Thyroid gland (tissue), 4 donors: ENCODE data around the gene ADRB1. TPM values are rescaled to one million over a fixed set of nuclear protein-coding genes. Genes with fewer than 3 reads are reported as not detected.

ENCODE experiments used
- DNase-seq, 2 donors: peaks; one replicate each; pipeline ENCODE4 v3.0.0-alpha.2; 2019
- H3K27ac ChIP-seq, 3 donors: fragments of 200-600 bp; sonication (generic); 1 replicate in 2 of 3; 2 replicates in 1 of 3; pipeline ENCODE4 v1.5.1; 2016 to 2019; ENCODE audit warnings: mild to moderate bottlenecking in 1 of 3, moderate library complexity in 1 of 3
- H3K27me3 ChIP-seq: fragments of 200-600 bp; sonication (generic); one replicate; pipeline ENCODE4 v1.5.1; 2019
- H3K36me3 ChIP-seq, 2 donors: fragments of 200-600 bp; sonication (generic); one replicate each; pipeline ENCODE4 v1.5.1; 2016 to 2019
- H3K4me1 ChIP-seq, 2 donors: fragments of 200-600 bp; sonication (generic); one replicate each; pipeline ENCODE4 v1.5.1; 2017 to 2019
- H3K4me3 ChIP-seq, 3 donors: fragments of 200-600 bp; sonication (generic); replicated peaks in 1 of 3; 1 replicate in 2 of 3; 2 replicates in 1 of 3; pipeline ENCODE4 v1.5.1; 2016; ENCODE audit warnings: mild to moderate bottlenecking in 1 of 3
- H3K9me3 ChIP-seq: fragments of 200-600 bp; sonication (generic); one replicate; pipeline ENCODE4 v1.5.1; 2017
- CTCF ChIP-seq, 6 experiments: fragments of 200-600 bp in 3 of 6; fragments of 450-650 bp in 3 of 6; sonication (generic) in 3 of 6; IDR thresholded peaks; one replicate each; pipeline ENCODE4 v1.5.1; 2016 to 2019; ENCODE audit warnings: antibody characterized with exemption in 6 of 6, mild to moderate bottlenecking in 2 of 6, inconsistent platforms in 1 of 6, moderate library complexity in 1 of 6
- POLR2A ChIP-seq, 2 donors: fragments of 450-650 bp; IDR thresholded peaks; one replicate each; pipeline ENCODE4 v1.6.1; 2017; ENCODE audit warnings: antibody characterized with exemption in 2 of 2, mild to moderate bottlenecking in 2 of 2, moderate library complexity in 1 of 2
- WGBS, 2 donors: methylation state at CpG; one replicate each; pipeline ENCODE4 v1.1.5; 2017; 5-methylcytosine and 5-hydroxymethylcytosine counted together
- intact Hi-C: fragments of 100-400 bp; cut with DNase I; formaldehyde crosslinking; loops from one replicate; pipeline ENCODE4 v1.15.1; 2023
- total RNA-seq, 4 donors: library from RNA; depleted of rRNA; stranded (reverse); fragments of >200 nt; gene quantifications; one replicate each; pipeline ENCODE4 v1.2.3, GENCODE V29; 2016

The ADRB1 gene
- total RNA-seq, 4 donors from 2014 or later = 0.27 to 1.7 (median 0.95) TPM

GRCh38 chr10:114053946-114054345 lies 10.3 kb downstream of the ADRB1 start:
- H3K4me1 ChIP-seq = no peaks in the 10 kb centered on the region
- DNase-seq = no peak
- no peak overlapping the region for H3K27ac ChIP-seq
- no peaks in the 10 kb centered on the region for H3K36me3 ChIP-seq
- no peaks in the 10 kb centered on the region for H3K9me3 ChIP-seq
- no peak for TF ChIP-seq CTCF (IDR thresholded peaks at IDR 0.05)
- TF ChIP-seq POLR2A (IDR thresholded peaks at IDR 0.05) = no peak
- 64 to 79% methylated on average over 4 of the region's 4 CpGs for WGBS, 2 donors
- H3K4me3 ChIP-seq = no peak overlapping the region
- intact Hi-C loops = no loop called here
- no peaks in the 10 kb centered on the region for H3K27me3 ChIP-seq

DNA sequence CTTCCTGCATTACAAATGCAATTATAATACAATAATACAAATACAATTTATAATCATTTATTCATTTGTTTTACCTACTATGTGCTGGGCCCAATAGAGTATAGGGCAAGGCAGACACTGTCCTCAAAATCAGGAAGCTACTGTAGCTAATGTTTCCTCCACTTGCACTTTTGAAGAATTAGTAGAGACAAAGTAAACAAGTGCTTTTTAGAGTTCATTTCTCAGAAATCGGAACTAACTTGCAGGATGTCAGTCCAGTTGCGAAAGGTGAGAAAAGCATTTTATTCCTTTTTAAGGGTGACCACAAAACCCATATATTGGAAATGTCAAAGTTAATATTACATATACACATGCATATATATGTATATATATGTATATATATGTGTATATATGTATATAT lies 14.2 kb downstream of the ADRB1 start:
- Histone ChIP-seq H3K36me3 (no peaks in the 10 kb centered on the region), H3K27me3 (no peaks in the 10 kb centered on the region), H3K27ac (no peak overlapping the region), H3K9me3 (no peaks in the 10 kb centered on the region), H3K4me3 (no peak overlapping the region), H3K4me1 (no peaks in the 10 kb centered on the region)
- no peak for TF ChIP-seq POLR2A (IDR thresholded peaks at IDR 0.05)
- TF ChIP-seq CTCF (IDR thresholded peaks at IDR 0.05) = no peak
- no peak for DNase-seq
- 74 to 76% methylated on average over 2 of the region's 2 CpGs for WGBS, 2 donors
- intact Hi-C loops = no loop called here

GRCh38 chr10:114058297-114058696 lies 14.6 kb downstream of the ADRB1 start:
- Histone ChIP-seq H3K36me3 (no peaks in the 10 kb centered on the region), H3K9me3 (no peaks in the 10 kb centered on the region), H3K4me3 (no peak overlapping the region), H3K4me1 (no peaks in the 10 kb centered on the region), H3K27me3 (no peaks in the 10 kb centered on the region), H3K27ac (no peak overlapping the region)
- TF ChIP-seq CTCF (IDR thresholded peaks at IDR 0.05) (no peak), POLR2A (IDR thresholded peaks at IDR 0.05) (no peak)
- intact Hi-C loops = no loop called here
- DNase-seq = no peak
- WGBS, 2 donors = 75 to 93% methylated on average over 1 of the region's 1 CpG

- no peaks in the 10 kb centered on the region for H3K9me3 ChIP-seq
- H3K27ac ChIP-seq = no peak overlapping the region
Observed at GRCh38 chr10:114059561-114059960, 15.9 kb downstream of the ADRB1 start.

GRCh38 chr10:114060456-114060855 lies 16.8 kb downstream of the ADRB1 start:
- H3K9me3 ChIP-seq = no peaks in the 10 kb centered on the region
- H3K27ac ChIP-seq = no peak overlapping the region
- no peaks in the 10 kb centered on the region for H3K36me3 ChIP-seq
- intact Hi-C loops = no loop called here
- no peaks in the 10 kb centered on the region for H3K27me3 ChIP-seq
- TF ChIP-seq POLR2A (IDR thresholded peaks at IDR 0.05) = no peak
- no peak for DNase-seq
- no peak overlapping the region for H3K4me3 ChIP-seq
- H3K4me1 ChIP-seq = peaks cover 0 to 7% of the 10 kb centered on the region in 2 donors
- 80 to 90% methylated on average over 2 of the region's 2 CpGs for WGBS, 2 donors

More at GRCh38 chr10:114059561-114059960, 15.9 kb downstream of the ADRB1 start:
- intact Hi-C loops = no loop called here
- TF ChIP-seq CTCF (IDR thresholded peaks at IDR 0.05) (no peak), POLR2A (IDR thresholded peaks at IDR 0.05) (no peak)
- no peak for DNase-seq
- H3K36me3 ChIP-seq = no peaks in the 10 kb centered on the region
- H3K4me1 ChIP-seq = peaks cover 0 to 7% of the 10 kb centered on the region in 2 donors
- H3K4me3 ChIP-seq = no peak overlapping the region
- no peaks in the 10 kb centered on the region for H3K27me3 ChIP-seq

GRCh38 chr10:114061148-114061547 lies 17.5 kb downstream of the ADRB1 start:
- 76 to 79% methylated on average over 6 of the region's 6 CpGs for WGBS, 2 donors
- Histone ChIP-seq H3K27ac (no peak overlapping the region), H3K27me3 (no peaks in the 10 kb centered on the region), H3K36me3 (no peaks in the 10 kb centered on the region), H3K4me3 (no peak overlapping the region), H3K4me1 (peaks cover 0 to 7% of the 10 kb centered on the region in 2 donors), H3K9me3 (no peaks in the 10 kb centered on the region)
- TF ChIP-seq CTCF (IDR thresholded peaks at IDR 0.05) (no peak), POLR2A (IDR thresholded peaks at IDR 0.05) (no peak)
- DNase-seq = no peak
- intact Hi-C loops = no loop called here
